GM03348 (cell line): Measurements from ENCODE around the gene TMEM168.
"Not testable (repeated sequence)": the region's sequence is repeated elsewhere in the genome, so short reads cannot be mapped to it uniquely, and the experiment has no call there.

Source experiments
- DNase-seq: peaks from one replicate; pipeline ENCODE4 v3.0.0; 2012; ENCODE audit warnings: low spot score

TMEM168 gene

GRCh38 chr7:112789817-112790585 lies at the start of gene TMEM168:
TMEM168 (minus strand) TSS chr7:112790393; CDS start chr7:112784825, 5,568 bp downstream.
- DNase-seq = peak; percentile 77

GRCh38 chr7:112835928-112836327 lies 45.7 kb upstream of the TMEM168 start:
- DNase-seq = not testable (repeated sequence)

GRCh38 chr7:112833082-112833481 lies 42.9 kb upstream of the TMEM168 start:
- no peak for DNase-seq

- DNase-seq = no peak
Observed at GRCh38 chr7:112830769-112831168, 40.6 kb upstream of the TMEM168 start.

GRCh38 chr7:112828696-112829095 lies 38.5 kb upstream of the TMEM168 start:
- no peak for DNase-seq

GRCh38 chr7:112821345-112821744 lies 31.2 kb upstream of the TMEM168 start:
- DNase-seq = no peak

- DNase-seq = no peak
Observed at GRCh38 chr7:112819536-112819935, 29.3 kb upstream of the TMEM168 start.

- DNase-seq = no peak
Observed at GRCh38 chr7:112806156-112806555, 16.0 kb upstream of the TMEM168 start.

GRCh38 chr7:112802406-112802805 lies 12.2 kb upstream of the TMEM168 start:
- no peak for DNase-seq

- no peak for DNase-seq
Observed at GRCh38 chr7:112800486-112800885, 10.3 kb upstream of the TMEM168 start.

GRCh38 chr7:112799448-112800120 lies 9.4 kb upstream of the TMEM168 start:
- no peak for DNase-seq

GRCh38 chr7:112798274-112799159 lies 8.3 kb upstream of the TMEM168 start:
- no peak for DNase-seq

GRCh38 chr7:112796552-112796951 lies 6.4 kb upstream of the TMEM168 start:
- not testable (repeated sequence) for DNase-seq

- no peak for DNase-seq
Observed at GRCh38 chr7:112792441-112792840, 2.2 kb upstream of the TMEM168 start.

- DNase-seq = no peak
Observed at GRCh38 chr7:112791465-112792168, 1.4 kb upstream of the TMEM168 start.

- DNase-seq = no peak
Observed at GRCh38 chr7:112790586-112791003, 402 bp upstream of the TMEM168 start.

- DNase-seq = no peak
Observed at GRCh38 chr7:112789453-112789816, 758 bp downstream of the TMEM168 start.

- DNase-seq = no peak
Observed at GRCh38 chr7:112788778-112789343, 1.3 kb downstream of the TMEM168 start.

GRCh38 chr7:112784603-112785002 lies 5.6 kb downstream of the TMEM168 start:
- DNase-seq = no peak

- DNase-seq = peak; percentile 4
Observed at GRCh38 chr7:112782498-112782897, 7.7 kb downstream of the TMEM168 start.

GRCh38 chr7:112781558-112781957 lies 8.6 kb downstream of the TMEM168 start:
- DNase-seq = no peak

- no peak for DNase-seq
Observed at GRCh38 chr7:112781110-112781509, 9.1 kb downstream of the TMEM168 start.
